BJ (cell line): ENCODE results near the gene EGFLAM. TPM values are rescaled to one million over a fixed set of nuclear protein-coding genes. Genes with fewer than 3 reads are reported as not detected.
"Not testable (repeated sequence)": the region's sequence is repeated elsewhere in the genome, so short reads cannot be mapped to it uniquely, and the experiment has no call there.

ENCODE experiments used
- CTCF ChIA-PET: fragments of 350-600 bp; formaldehyde crosslinking; extraction: SDS; loops from one replicate; lab custom pipeline; 2021; ENCODE audit warnings: antibody characterized with exemption, inconsistent platforms; lab: Yijun Ruan, JAX
- POLR2A ChIA-PET: fragments of 300-600 bp; sonication (Branson Sonifier 250); formaldehyde crosslinking; extraction: SDS; loops from one replicate; lab custom pipeline; 2021; ENCODE audit warnings: antibody characterized with exemption; lab: Charles Lee
- DNase-seq: peaks from one replicate; pipeline ENCODE4 v3.0.0-alpha.2; 2011; ENCODE audit warnings: low read depth
- H3K27me3 ChIP-seq: 2 replicates; pipeline ENCODE4 v1.6.0; 2011; ENCODE audit warnings: low read length; ENCODE audit not compliant: control insufficient read depth, insufficient read depth
- H3K36me3 ChIP-seq: 2 replicates; pipeline ENCODE4 v1.5.1; 2011; ENCODE audit warnings: low read length; ENCODE audit not compliant: control insufficient read depth, insufficient read depth
- H3K4me3 ChIP-seq: 2 replicates; pipeline ENCODE4 v1.5.1; 2011; ENCODE audit warnings: low read depth, mild to moderate bottlenecking, control low read depth, low read length
- CTCF ChIP-seq: IDR thresholded peaks from 2 replicates; pipeline ENCODE4 v1.5.1; 2011; ENCODE audit warnings: low read depth, mild to moderate bottlenecking, control low read depth, inconsistent platforms, low read length, moderate library complexity; ENCODE audit not compliant: insufficient read depth
- polyA plus RNA-seq: library from polyadenylated mRNA; depleted of rRNA; stranded (reverse); fragments of >200 nt; gene quantifications from 2 replicates; pipeline ENCODE4 v1.2.3, GENCODE V29; 2011

Gene EGFLAM
- polyA plus RNA-seq, 1 experiment, result 3.9 TPM

DNA sequence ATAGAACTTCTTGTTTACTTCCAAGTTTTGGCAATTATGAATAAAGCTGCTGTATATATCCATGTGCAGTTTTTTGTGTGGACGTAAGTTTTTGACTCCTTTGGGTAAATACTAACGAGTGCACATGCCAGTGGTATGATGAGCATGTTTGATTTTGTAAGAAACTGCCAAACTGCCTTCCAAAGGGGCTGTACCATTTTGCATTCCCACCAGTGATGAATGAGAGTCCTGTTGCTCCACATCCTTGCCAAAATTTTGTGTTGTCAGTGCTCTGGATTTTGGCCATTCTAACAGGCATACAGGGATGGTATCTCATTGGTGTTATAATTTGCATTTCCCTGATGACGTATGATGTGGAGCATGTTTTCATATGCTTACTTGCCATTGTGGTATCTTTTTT lies 73.5 kb downstream of the EGFLAM start:
- Histone ChIP-seq H3K4me3 (no peak overlapping the region), H3K27me3 (no peaks in the 10 kb centered on the region), H3K36me3 (no peaks in the 10 kb centered on the region)
- no peak for DNase-seq
- POLR2A ChIA-PET, result no interaction called here
- TF ChIP-seq CTCF, result no peak
- CTCF ChIA-PET, result no interaction called here

DNA sequence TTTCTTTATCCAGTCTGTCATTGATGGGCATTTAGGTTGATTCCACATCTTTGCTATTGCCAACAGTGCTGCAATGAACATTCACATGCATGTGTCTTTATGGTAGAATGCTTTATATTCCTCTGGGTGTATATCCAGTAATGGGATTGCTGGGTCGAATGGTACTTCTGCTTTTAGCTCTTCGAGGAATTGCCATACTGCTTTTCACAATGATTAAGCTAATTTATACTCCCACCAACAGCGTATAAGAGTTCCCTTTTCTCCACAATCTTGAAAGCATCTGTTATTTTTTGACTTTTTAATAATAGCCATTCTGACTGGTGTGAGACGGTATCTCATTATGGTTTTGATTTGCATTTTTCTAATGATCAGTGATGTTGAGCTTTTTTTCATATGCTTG lies 74.8 kb downstream of the EGFLAM start:
- POLR2A ChIA-PET, DNase-seq, H3K27me3 ChIP-seq, H3K4me3 ChIP-seq, H3K36me3 ChIP-seq, CTCF ChIA-PET: not testable (repeated sequence)

GRCh38 chr5:38338455-38338854 lies 80.1 kb downstream of the EGFLAM start:
- TF ChIP-seq CTCF, result no peak
- DNase-seq, result no peak
- CTCF ChIA-PET, result no interaction called here
- no peak overlapping the region for H3K4me3 ChIP-seq
- POLR2A ChIA-PET, result no interaction called here
- H3K27me3 ChIP-seq, result no peaks in the 10 kb centered on the region
- H3K36me3 ChIP-seq, result no peaks in the 10 kb centered on the region

- TF ChIP-seq CTCF, result no peak
- no peak for DNase-seq
- no peak overlapping the region for H3K4me3 ChIP-seq
- no peaks in the 10 kb centered on the region for H3K36me3 ChIP-seq
- ChIA-PET CTCF (no interaction called here), POLR2A (no interaction called here)
- H3K27me3 ChIP-seq, result no peaks in the 10 kb centered on the region
Measured at GRCh38 chr5:38339446-38339845, 81.1 kb downstream of the EGFLAM start.

GRCh38 chr5:38341056-38341455 lies 82.7 kb downstream of the EGFLAM start:
- no peak for DNase-seq
- Histone ChIP-seq H3K4me3 (no peak overlapping the region), H3K36me3 (no peaks in the 10 kb centered on the region), H3K27me3 (no peaks in the 10 kb centered on the region)
- CTCF ChIA-PET, result no interaction called here
- POLR2A ChIA-PET, result no interaction called here
- TF ChIP-seq CTCF, result no peak

DNA sequence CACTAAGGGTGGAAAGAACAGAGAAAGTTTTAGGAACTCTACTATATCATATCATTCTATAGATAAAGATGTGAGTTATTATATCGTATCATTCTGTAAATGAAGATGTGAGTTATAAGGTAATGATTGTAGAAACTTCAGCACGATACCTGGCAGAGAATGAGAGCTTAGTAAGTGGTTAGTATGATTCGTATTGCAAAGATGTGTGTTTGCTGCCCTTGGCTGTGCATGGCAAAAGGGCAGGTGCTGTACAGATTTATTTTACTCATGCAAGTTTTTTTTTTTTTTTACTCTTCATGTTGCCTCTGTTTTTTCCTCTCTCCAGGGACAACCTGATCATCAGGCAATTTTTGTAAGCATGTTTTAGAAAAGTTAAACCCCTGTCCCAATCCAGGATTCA lies 83.3 kb downstream of the EGFLAM start:
- CTCF ChIA-PET, result no interaction called here
- POLR2A ChIA-PET, result no interaction called here
- TF ChIP-seq CTCF, result no peak
- no peaks in the 10 kb centered on the region for H3K27me3 ChIP-seq
- H3K4me3 ChIP-seq, result no peak overlapping the region
- no peak for DNase-seq
- no peaks in the 10 kb centered on the region for H3K36me3 ChIP-seq
